AG04450 (cell line): Measurements from ENCODE around the gene ZIC4. TPM values are rescaled to one million over a fixed set of nuclear protein-coding genes. Genes with fewer than 3 reads are reported as not detected.

ENCODE experiments used
- CTCF ChIA-PET: fragments of 300-600, 350-600 bp; formaldehyde crosslinking; extraction: SDS; loops from one replicate; lab custom pipeline; 2022; ENCODE audit warnings: antibody characterized with exemption, inconsistent platforms; lab: Charles Lee
- POLR2A ChIA-PET: fragments of 350-600 bp; formaldehyde crosslinking; extraction: SDS; loops from one replicate; lab custom pipeline; 2021; ENCODE audit warnings: antibody characterized with exemption, inconsistent platforms; lab: Yijun Ruan, JAX
- DNase-seq: peaks from one replicate; pipeline ENCODE4 v3.0.0-alpha.2; 2011; ENCODE audit warnings: low read depth, low spot score
- H3K27ac ChIP-seq: one replicate; pipeline ENCODE4 v1.5.1; 2012; ENCODE audit warnings: low read depth, low read length, control low read depth
- H3K27me3 ChIP-seq: one replicate; pipeline ENCODE4 v1.6.0; 2012; ENCODE audit warnings: low read length; ENCODE audit not compliant: control insufficient read depth, insufficient read depth
- H3K4me3 ChIP-seq: 2 replicates; pipeline ENCODE4 v1.5.1; 2011; ENCODE audit warnings: mild to moderate bottlenecking, low read depth, low read length, control low read depth
- H3K9me3 ChIP-seq: 2 replicates; pipeline ENCODE4 v1.5.1; 2012; ENCODE audit warnings: low read length; ENCODE audit not compliant: control insufficient read depth, insufficient read depth
- CTCF ChIP-seq: IDR thresholded peaks from 2 replicates; pipeline ENCODE4 v1.5.1; 2011; ENCODE audit warnings: low read depth, low read length, control low read depth, inconsistent platforms
- polyA plus RNA-seq: library from polyadenylated mRNA; depleted of rRNA; stranded (reverse); fragments of >200 nt; gene quantifications from 2 replicates; pipeline ENCODE4 v1.2.3, GENCODE V29; 2011

ZIC4 gene
- polyA plus RNA-seq, 1 experiment, result not detected

GRCh38 chr3:147355084-147355752, 51.1 kb downstream of the ZIC4 start:
- Histone ChIP-seq H3K4me3 (no peak overlapping the region), H3K27ac (no peak overlapping the region), H3K27me3 (peaks cover 62% of the 10 kb centered on the region), H3K9me3 (peaks cover 12% of the 10 kb centered on the region; the same call in 1 of the 2 replicates)
- TF ChIP-seq CTCF, result no peak
- ChIA-PET CTCF (interaction anchor here (0.5 kb wide), 1 partner anchor 40 kb away, joined by 4 read pairs; no protein-coding TSS in a partner anchor), POLR2A (no interaction called here)
- DNase-seq, result no peak

- CTCF ChIA-PET, result interaction anchor here (0.5 to 0.6 kb wide), 2 partner anchors 40 to 537 kb away, joined by 3 to 4 read pairs; no protein-coding TSS in a partner anchor
- H3K9me3 ChIP-seq, result peaks cover 10% of the 10 kb centered on the region; the same call in 1 of the 2 replicates
- DNase-seq, result no peak
- H3K4me3 ChIP-seq, result no peak overlapping the region
- H3K27me3 ChIP-seq, result peaks cover 56% of the 10 kb centered on the region
- TF ChIP-seq CTCF, result no peak
- POLR2A ChIA-PET, result no interaction called here
- no peak overlapping the region for H3K27ac ChIP-seq
Observed at GRCh38 chr3:147354623-147355022, 51.7 kb downstream of the ZIC4 start.

GRCh38 chr3:147351301-147351700, 55.0 kb downstream of the ZIC4 start:
- TF ChIP-seq CTCF, result no peak
- Histone ChIP-seq H3K9me3 (peaks cover 3% of the 10 kb centered on the region; the same call in 1 of the 2 replicates), H3K4me3 (no peak overlapping the region), H3K27me3 (peaks cover 22% of the 10 kb centered on the region), H3K27ac (no peak overlapping the region)
- DNase-seq, result no peak
- POLR2A ChIA-PET, result no interaction called here
- CTCF ChIA-PET, result no interaction called here

- Histone ChIP-seq H3K4me3 (no peak overlapping the region), H3K27ac (no peak overlapping the region), H3K27me3 (peaks cover 4% of the 10 kb centered on the region), H3K9me3 (no peaks in the 10 kb centered on the region)
- ChIA-PET CTCF (no interaction called here), POLR2A (no interaction called here)
- no peak for TF ChIP-seq CTCF
- no peak for DNase-seq
Observed at GRCh38 chr3:147348976-147349375, 57.4 kb downstream of the ZIC4 start.

GRCh38 chr3:147343926-147344325, 62.4 kb downstream of the ZIC4 start:
- Histone ChIP-seq H3K4me3 (no peak overlapping the region), H3K27me3 (no peaks in the 10 kb centered on the region), H3K27ac (no peak overlapping the region), H3K9me3 (no peaks in the 10 kb centered on the region)
- POLR2A ChIA-PET, result no interaction called here
- CTCF ChIA-PET, result no interaction called here
- no peak for TF ChIP-seq CTCF
- DNase-seq, result no peak
